MCF 10A (cell line): ENCODE results near the gene JPH3. TPM values are rescaled to one million over a fixed set of nuclear protein-coding genes. Genes with fewer than 3 reads are reported as not detected.

ENCODE experiments used
- BruUV-seq: library from RNA; stranded (reverse); fragments of 400-500 nt; replicated peaks from 2 replicates; lab custom pipeline; 2021; lab: Mats Ljungman, UMichigan
- CTCF ChIA-PET: fragments of 300-600 bp; sonication (Branson Sonifier 250); formaldehyde crosslinking; extraction: SDS; loops from one replicate; lab custom pipeline; 2021; ENCODE audit warnings: antibody characterized with exemption, inconsistent platforms; lab: Yijun Ruan, JAX
- POLR2A ChIA-PET: fragments of 300-600, 350-650 bp; sonication (Branson Sonifier 250); formaldehyde crosslinking; extraction: SDS; loops from one replicate; lab custom pipeline; 2020; ENCODE audit warnings: antibody characterized with exemption, inconsistent platforms; lab: Yijun Ruan, JAX
- DNase-seq: peaks from one replicate; pipeline ENCODE4 v3.0.0-alpha.2; 2018; ENCODE audit not compliant: unreplicated experiment
- H3K27ac Mint-ChIP-seq: one replicate; pipeline ENCODE4 v1.8.0; 2022; ENCODE audit warnings: mild to moderate bottlenecking, low read depth, mixed read lengths; ENCODE audit not compliant: unreplicated experiment
- H3K27me3 Mint-ChIP-seq: one replicate; pipeline ENCODE4 v1.8.0; 2022; ENCODE audit warnings: mixed read lengths; ENCODE audit not compliant: insufficient read depth, unreplicated experiment
- H3K36me3 Mint-ChIP-seq: one replicate; pipeline ENCODE4 v1.8.0; 2022; ENCODE audit warnings: mild to moderate bottlenecking, moderate library complexity, mixed read lengths; ENCODE audit not compliant: insufficient read depth, unreplicated experiment
- H3K4me1 Mint-ChIP-seq: one replicate; pipeline ENCODE4 v1.8.0; 2022; ENCODE audit warnings: mixed read lengths; ENCODE audit not compliant: insufficient read depth, unreplicated experiment
- H3K4me3 Mint-ChIP-seq: one replicate; pipeline ENCODE4 v1.8.0; 2022; ENCODE audit warnings: mild to moderate bottlenecking, moderate library complexity, mixed read lengths; ENCODE audit not compliant: unreplicated experiment
- H3K9me3 Mint-ChIP-seq: one replicate; pipeline ENCODE4 v1.8.0; 2022; ENCODE audit warnings: mixed read lengths; ENCODE audit not compliant: unreplicated experiment
- CTCF ChIP-seq: fragments of 200-600 bp; IDR thresholded peaks from one replicate; pipeline ENCODE4 v1.8.0; 2022; ENCODE audit warnings: antibody characterized with exemption, mild to moderate bottlenecking; ENCODE audit not compliant: unreplicated experiment
- intact Hi-C: fragments of 100-400 bp; cut with micrococcal nuclease; formaldehyde crosslinking; loops from 2 replicates; pipeline ENCODE4 v1.14.1; 2022
- total RNA-seq: library from RNA; stranded (reverse); gene quantifications from 2 replicates; pipeline ENCODE4 v1.2.3, GENCODE V29; 2022

JPH3 gene
- total RNA-seq, 1 experiment from 2014 or later, result not detected

DNA sequence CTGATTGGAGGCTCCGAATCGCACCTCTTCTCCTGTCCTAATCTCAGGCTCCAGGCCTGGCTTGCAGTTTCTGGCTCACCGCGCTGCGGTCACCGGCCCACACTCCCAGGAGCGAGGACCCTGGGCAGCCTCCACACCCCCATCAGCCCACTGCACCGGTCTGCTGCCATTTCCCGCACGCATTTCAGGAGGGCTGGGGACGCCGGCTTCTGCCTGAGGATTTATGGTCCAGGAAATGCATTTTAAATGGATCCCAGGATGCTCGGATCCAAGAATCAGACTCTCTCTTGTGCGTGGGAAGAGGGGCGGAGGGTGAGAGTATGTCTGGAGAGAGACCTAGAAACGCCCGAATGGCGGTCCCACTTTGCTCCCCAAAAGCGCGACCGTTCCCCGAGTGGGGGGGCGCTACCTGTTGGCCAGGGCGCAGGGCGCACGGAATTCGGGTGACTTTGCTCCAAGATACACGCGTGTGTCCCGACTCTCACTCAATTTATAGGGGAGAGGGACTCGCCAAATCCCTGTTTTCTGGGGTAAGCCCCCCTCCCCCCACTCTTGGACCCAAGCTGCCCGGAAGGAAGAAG lies 817 bp upstream of the JPH3 start:
- TF ChIP-seq CTCF, result no peak
- intact Hi-C loops, result no loop called here
- DNase-seq, result no peak
- Mint-ChIP-seq H3K4me1 (no peaks in the 10 kb centered on the region), H3K27me3 (peaks cover 39% of the 10 kb centered on the region), H3K4me3 (no peak overlapping the region), H3K27ac (no peak overlapping the region), H3K36me3 (no peaks in the 10 kb centered on the region), H3K9me3 (no peaks in the 10 kb centered on the region)
- ChIA-PET POLR2A (no interaction called here), CTCF (interaction anchor here (1.1 kb wide), 1 partner anchor 35 kb away, joined by 3 read pairs; no protein-coding TSS in a partner anchor)
- no TSS peak for BruUV-seq

- peaks cover 55% of the 10 kb centered on the region for H3K27me3 Mint-ChIP-seq
- intact Hi-C loops, result no loop called here
- CTCF ChIA-PET, result no interaction called here
Observed at GRCh38 chr16:87602821-87603683, 744 bp downstream of the JPH3 start.

GRCh38 chr16:87603684-87604633 lies 1.7 kb downstream of the JPH3 start:
- CTCF ChIA-PET, result interaction anchor here (1.0 kb wide), 1 partner anchor 172 kb away, joined by 4 read pairs; no protein-coding TSS in a partner anchor
- Mint-ChIP-seq H3K4me3 (no peak overlapping the region), H3K27me3 (peaks cover 58% of the 10 kb centered on the region), H3K36me3 (no peaks in the 10 kb centered on the region), H3K27ac (no peak overlapping the region), H3K4me1 (no peaks in the 10 kb centered on the region), H3K9me3 (no peaks in the 10 kb centered on the region)
- DNase-seq, result no peak
- intact Hi-C loops, result no loop called here
- POLR2A ChIA-PET, result no interaction called here
- TF ChIP-seq CTCF, result no peak
- no TSS peak for BruUV-seq

More at GRCh38 chr16:87602821-87603683, 744 bp downstream of the JPH3 start:
- TF ChIP-seq CTCF, result no peak
- H3K9me3 Mint-ChIP-seq, result no peaks in the 10 kb centered on the region
- no peak for DNase-seq
- POLR2A ChIA-PET, result interaction anchor here (0.7 kb wide), 1 partner anchor 23 kb away, joined by 3 read pairs; no protein-coding TSS in a partner anchor
- H3K4me3 Mint-ChIP-seq, result no peak overlapping the region
- no peak overlapping the region for H3K27ac Mint-ChIP-seq
- no TSS peak for BruUV-seq
- no peaks in the 10 kb centered on the region for H3K36me3 Mint-ChIP-seq
- H3K4me1 Mint-ChIP-seq, result no peaks in the 10 kb centered on the region
